ENCODE data around the gene NFIX. TPM values are rescaled to one million over a fixed set of nuclear protein-coding genes. Genes with fewer than 3 reads are reported as not detected.

NFIX gene
- total RNA-seq, 1 experiment from 2014 or later: 5.2 TPM

- no peak for DNase-seq (ENCODE audit: extremely low read depth, low read depth)
These were observed 11.4 kb downstream of the NFIX start for GRCh38 chr19:13006431-13007281.

DNA sequence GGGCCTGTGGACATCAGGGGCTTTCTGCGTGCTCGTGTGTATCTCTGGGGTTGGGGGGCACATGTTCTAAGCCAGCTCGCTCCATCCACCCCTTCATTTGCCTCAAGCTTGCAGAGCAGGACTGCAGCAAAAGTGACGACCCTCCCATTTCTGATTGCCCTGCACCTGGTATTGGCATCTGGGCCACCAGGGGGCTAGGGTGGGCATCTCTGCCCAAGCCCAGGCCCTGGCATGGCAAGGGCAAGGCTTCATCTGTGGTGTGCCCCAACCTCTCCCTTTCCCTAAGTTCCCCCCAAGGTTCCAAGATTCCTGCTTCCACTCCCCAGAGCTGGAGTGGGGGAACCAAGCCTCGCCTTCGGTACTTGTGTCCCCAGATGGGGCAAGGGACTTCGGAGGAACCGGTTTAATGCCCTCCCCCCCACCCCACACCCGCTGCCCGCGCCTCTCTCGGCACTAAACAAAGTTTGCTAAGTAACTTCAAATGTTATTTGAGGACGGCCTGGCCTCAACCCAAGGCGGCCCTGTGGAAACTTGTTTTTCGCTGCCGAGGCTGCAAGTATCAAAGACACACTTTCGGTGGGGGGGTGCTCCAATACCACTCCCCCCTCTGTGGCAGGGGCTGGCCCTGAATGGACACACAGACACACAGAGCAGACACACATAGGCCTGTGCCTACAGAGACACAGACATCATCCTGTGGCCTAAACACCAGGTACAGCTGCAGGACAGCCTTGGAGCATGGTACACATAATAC lies 12.2 kb downstream of the NFIX start:
- no peak for DNase-seq (ENCODE audit: extremely low read depth, low read depth)

- DNase-seq (ENCODE audit: extremely low read depth, low read depth): no peak
These were observed 13.9 kb downstream of the NFIX start for GRCh38 chr19:13008926-13009787.

GRCh38 chr19:13010038-13010991 lies 15.0 kb downstream of the NFIX start:
- DNase-seq (ENCODE audit: extremely low read depth, low read depth): no peak

DNA sequence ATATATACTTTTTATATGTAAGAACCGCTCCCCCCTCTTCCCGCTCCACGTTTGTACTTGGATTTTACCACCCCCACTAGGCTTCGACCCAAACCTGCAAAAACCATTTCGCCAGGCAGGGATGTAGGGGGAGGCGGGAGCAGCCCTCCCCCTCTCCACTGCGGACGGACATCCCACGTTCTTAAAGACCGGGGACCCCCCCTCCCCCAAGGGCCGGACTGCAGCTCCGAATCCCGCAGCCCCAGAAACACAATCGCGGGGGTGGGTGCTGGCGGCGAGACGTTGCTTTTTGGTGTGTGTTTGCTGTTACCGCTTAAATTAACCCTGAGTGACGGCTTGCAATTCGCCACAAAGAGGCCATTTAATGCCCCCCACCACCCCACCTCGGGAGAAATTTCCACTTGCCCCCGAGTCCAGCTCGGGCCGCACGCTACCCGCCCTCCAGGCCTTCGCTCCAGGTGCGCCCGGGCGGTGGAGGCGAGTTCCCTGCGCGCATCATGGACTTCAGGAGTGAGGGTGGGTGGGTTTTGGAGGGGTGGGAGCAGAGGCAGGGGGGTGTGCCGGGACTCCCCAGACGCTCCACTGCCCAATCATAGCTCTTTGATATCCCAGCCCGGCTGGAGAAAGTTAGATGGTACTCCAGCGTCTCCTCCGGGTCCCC lies 15.8 kb downstream of the NFIX start:
- DNase-seq (ENCODE audit: extremely low read depth, low read depth): no peak

DNA sequence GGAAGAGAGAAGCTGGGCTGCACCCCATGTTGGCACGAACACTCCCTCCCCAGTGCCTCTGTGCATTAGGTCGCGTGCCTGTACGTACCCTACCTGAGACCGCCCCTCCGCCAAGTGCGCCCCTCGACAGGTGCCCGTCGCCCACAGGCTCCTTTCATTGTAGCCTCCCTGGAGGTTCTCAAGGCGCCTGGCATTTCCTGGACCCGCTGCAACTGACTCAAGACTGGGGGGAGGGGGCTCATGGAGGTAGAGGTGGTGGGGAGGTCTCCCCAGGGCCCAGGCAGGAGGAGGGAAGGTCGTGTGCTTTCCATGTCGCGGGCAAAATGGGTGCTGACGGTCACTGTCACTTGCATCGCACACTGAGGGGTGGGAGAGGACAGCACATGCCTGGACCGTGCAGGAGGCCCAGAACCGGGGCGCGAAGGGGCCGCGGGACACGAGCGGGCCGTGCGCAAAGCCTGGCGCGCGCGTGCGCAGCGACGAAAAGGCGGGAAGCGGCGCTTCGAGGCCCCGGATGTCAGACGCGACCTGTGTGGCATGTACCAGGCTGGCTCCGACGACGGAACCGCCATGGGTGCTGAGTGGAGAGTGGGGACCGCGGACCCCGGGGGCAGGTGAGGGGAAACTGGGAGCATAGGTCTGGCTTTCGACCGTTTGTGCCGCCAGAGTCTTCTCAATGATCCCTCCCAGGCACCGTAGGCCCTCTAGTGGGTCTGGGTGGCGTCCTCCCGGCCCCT lies 16.5 kb downstream of the NFIX start:
- DNase-seq (ENCODE audit: extremely low read depth, low read depth): no peak

GRCh38 chr19:13012390-13012689 lies 17.1 kb downstream of the NFIX start:
- no peak for DNase-seq (ENCODE audit: extremely low read depth, low read depth)

GRCh38 chr19:13012690-13013608 lies 17.7 kb downstream of the NFIX start:
- no peak for DNase-seq (ENCODE audit: extremely low read depth, low read depth)

- DNase-seq (ENCODE audit: extremely low read depth, low read depth): no peak
These were observed 18.4 kb downstream of the NFIX start for GRCh38 chr19:13013649-13014048.

DNA sequence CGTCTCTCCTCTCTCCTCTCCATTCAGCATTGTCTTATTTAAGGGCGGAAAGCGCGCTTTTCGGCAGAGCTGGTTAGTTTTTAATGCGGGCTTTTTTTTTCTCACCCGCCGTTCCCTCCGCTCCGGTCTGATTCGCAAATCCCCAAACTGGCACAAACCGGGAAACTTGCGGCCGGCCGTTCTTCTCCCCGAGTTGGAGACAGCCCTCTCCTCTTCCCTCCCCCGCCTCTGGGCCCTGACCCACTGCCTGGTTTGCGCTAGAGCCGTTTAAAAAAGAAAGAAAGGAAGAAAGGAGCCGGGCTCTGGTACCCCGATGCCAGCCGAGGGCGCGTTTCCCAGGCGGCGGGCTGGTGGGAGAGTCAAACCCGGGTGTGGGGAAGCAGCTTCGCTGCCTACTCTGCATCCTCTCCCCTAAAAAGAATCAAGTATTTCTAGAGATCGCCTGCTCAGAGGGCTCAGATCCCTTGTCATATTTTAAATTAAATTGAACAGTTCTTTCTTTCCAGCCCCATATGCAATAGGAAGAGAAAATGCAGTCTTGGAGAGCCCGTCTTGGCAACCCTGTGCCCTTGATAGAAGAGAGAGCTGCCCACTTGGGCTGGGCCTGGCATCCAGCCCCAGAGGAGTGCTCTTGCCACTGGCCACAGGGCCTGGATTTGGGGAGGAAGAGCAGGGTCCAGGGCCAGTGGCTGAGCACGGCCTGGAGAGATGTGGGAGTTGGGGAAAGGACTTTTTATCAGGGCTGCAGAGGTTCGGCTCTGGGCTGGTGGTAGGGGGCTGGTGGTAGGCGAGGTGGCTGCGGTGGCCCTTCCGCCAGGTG lies 19.0 kb downstream of the NFIX start:
- DNase-seq (ENCODE audit: extremely low read depth, low read depth): no peak

DNA sequence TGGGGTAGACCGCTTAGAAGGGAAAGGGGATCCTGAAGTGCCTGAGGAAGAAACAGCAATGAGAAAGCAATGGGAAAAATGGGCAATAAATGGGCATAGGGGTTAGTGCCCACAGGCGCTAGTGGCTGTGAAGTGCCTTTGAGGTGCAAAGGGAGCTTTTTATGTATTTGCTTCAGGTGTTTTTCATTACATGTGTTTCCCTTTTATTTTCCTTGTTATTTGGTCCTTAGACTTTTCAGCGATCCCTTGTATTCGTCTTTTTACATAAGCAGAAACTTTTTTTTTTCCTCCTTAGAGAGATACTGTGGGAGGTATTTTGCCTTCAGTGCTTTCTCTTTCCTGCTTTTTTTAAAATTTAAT lies 19.6 kb downstream of the NFIX start:
- DNase-seq (ENCODE audit: extremely low read depth, low read depth): no peak

GRCh38 chr19:13015361-13016223 lies 20.3 kb downstream of the NFIX start:
- DNase-seq (ENCODE audit: extremely low read depth, low read depth): no peak

DNA sequence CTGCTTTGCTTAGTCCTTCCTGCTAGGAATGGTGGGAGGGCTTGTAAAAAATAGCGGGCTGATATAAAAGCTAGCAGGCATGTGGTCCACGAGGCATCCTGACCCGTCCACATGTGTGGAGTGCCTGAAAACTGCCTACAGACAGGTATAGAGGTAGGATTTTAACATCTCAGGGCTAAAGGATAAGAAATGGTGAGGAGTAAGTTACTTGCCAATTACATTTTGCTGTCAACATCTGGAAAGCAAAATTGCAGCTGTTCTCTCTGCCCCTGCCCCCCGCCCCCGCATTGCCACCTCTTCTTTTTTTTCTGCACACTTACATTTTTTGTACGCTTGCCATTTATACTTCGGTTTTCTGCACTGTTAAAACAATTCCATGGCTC lies 21.0 kb downstream of the NFIX start:
- DNase-seq (ENCODE audit: extremely low read depth, low read depth): no peak

- DNase-seq (ENCODE audit: extremely low read depth, low read depth): no peak
These were observed 21.5 kb downstream of the NFIX start for GRCh38 chr19:13016628-13017305.

DNA sequence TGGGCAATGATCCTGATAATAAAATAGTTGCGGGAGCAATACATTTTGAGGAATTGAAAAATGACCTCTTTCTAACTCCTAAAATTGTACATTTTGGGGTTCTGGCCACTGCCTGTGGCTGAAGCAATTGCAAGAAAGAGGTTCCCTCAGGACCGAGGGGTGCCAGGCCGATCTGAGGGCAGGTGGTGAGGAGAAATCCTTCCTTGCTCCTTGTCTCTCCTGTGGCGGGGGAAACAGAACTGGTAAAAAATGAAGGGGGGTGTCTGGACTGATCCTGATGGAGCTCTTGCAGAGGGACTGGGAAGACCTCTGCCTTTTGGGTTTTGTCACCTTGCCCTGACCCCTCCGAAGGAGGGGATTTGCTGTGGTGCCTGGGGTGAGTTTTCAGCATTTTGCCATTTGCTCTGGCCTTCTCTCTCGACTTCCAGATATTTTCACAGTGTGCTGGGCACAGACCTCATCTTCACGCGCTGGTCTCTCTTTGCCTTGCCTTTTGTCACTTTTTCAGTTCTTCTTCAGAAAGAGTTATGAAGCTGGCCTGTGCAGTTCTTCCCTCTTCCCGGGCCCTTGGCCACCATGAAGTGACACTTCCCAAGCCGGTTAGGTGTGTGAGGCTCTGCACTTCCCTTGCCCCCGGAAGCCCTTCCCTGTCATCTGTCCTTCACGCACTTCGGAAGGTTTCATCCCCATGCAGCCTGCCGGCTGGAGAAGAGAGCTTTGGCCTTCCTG lies 22.2 kb downstream of the NFIX start:
- DNase-seq (ENCODE audit: extremely low read depth, low read depth): no peak

All from NCI-H460 (cell line).